NCI-H446 treated with DMSO at 0.1 percent for 48 hours (cell line): ENCODE data around the gene CTIF.
"Not testable (repeated sequence)": the region's sequence is repeated elsewhere in the genome, so short reads cannot be mapped to it uniquely, and the experiment has no call there.

Experiments
- DNase-seq: peaks from one replicate; lab custom pipeline; 2025; lab: John Stamatoyannopoulos, UW

CTIF gene

GRCh38 chr18:48868468-48869466, 329.9 kb downstream of the CTIF start:
- no peak for DNase-seq

- no peak for DNase-seq
Measured at GRCh38 chr18:48869591-48869990, 330.8 kb downstream of the CTIF start.

- DNase-seq = not testable (repeated sequence)
Measured at GRCh38 chr18:48870926-48871325, 332.1 kb downstream of the CTIF start.

- no peak for DNase-seq
Measured at GRCh38 chr18:48871391-48872166, 332.7 kb downstream of the CTIF start.

- DNase-seq = no peak
Measured at GRCh38 chr18:48872234-48873145, 333.7 kb downstream of the CTIF start.

- DNase-seq = no peak
Measured at GRCh38 chr18:48874233-48874632, 335.4 kb downstream of the CTIF start.

GRCh38 chr18:48874701-48875162, 335.9 kb downstream of the CTIF start:
- DNase-seq = no peak

GRCh38 chr18:48875314-48875941, 336.6 kb downstream of the CTIF start:
- no peak for DNase-seq

GRCh38 chr18:48875942-48876511, 337.2 kb downstream of the CTIF start:
- DNase-seq = no peak

GRCh38 chr18:48876590-48876989, 337.8 kb downstream of the CTIF start:
- DNase-seq = no peak

- DNase-seq = no peak
Measured at GRCh38 chr18:48877941-48878340, 339.1 kb downstream of the CTIF start.

GRCh38 chr18:48878471-48878870, 339.6 kb downstream of the CTIF start:
- DNase-seq = no peak

GRCh38 chr18:48879008-48879431, 340.2 kb downstream of the CTIF start:
- DNase-seq = no peak

- DNase-seq = no peak
Measured at GRCh38 chr18:48880931-48881330, 342.1 kb downstream of the CTIF start.

GRCh38 chr18:48882379-48882778, 343.5 kb downstream of the CTIF start:
- DNase-seq = no peak

- DNase-seq = no peak
Measured at GRCh38 chr18:48884306-48884705, 345.5 kb downstream of the CTIF start.

GRCh38 chr18:48884771-48885170, 345.9 kb downstream of the CTIF start:
- no peak for DNase-seq

- DNase-seq = no peak
Measured at GRCh38 chr18:48885266-48885923, 346.6 kb downstream of the CTIF start.

- DNase-seq = no peak
Measured at GRCh38 chr18:48885924-48886400, 347.1 kb downstream of the CTIF start.
